HCT116 (cell line): ENCODE measurements around the gene NCOA1. TPM values are rescaled to one million over a fixed set of nuclear protein-coding genes. Genes with fewer than 3 reads are reported as not detected.

ENCODE experiments used
- ATAC-seq: fragments of 200-7000 bp; cut with Tn5 transposase; 2 replicates; pipeline ENCODE4 v1.9.1; 2020; ENCODE audit warnings: mild to moderate bottlenecking, moderate library complexity
- BruUV-seq: library from RNA; stranded (reverse); fragments of 400-500 nt; replicated peaks from 2 replicates; lab custom pipeline; 2021; lab: Mats Ljungman, UMichigan
- CTCF ChIA-PET: fragments of 300-600 bp; sonication (Branson Sonifier 250); formaldehyde crosslinking; loops from one replicate; lab custom pipeline; 2021; ENCODE audit warnings: antibody characterized with exemption; lab: Charles Lee
- POLR2A ChIA-PET: fragments of 300-600, 350-600 bp; sonication (Branson Sonifier 250); formaldehyde crosslinking; loops from one replicate; lab custom pipeline; 2021; ENCODE audit warnings: antibody characterized with exemption; lab: Charles Lee
- RAD21 ChIA-PET, 2 experiments: fragments of 300-600 bp; sonication (Branson Sonifier 250); formaldehyde crosslinking; loops; one replicate each; lab custom pipeline; 2023; ENCODE audit warnings: low total read pairs in 2 of 2; ENCODE audit not compliant: uncharacterized antibody in 2 of 2, unreplicated experiment in 2 of 2, low non-redundant PET in 1 of 2; lab: Charles Lee
- DNase-seq: peaks from one replicate; pipeline ENCODE4 v3.0.0-alpha.2; 2010; ENCODE audit warnings: low read depth, low spot score
- H2AFZ ChIP-seq: fragments of 200-600 bp; shearing (Covaris generic), sonication (generic); 2 replicates; pipeline ENCODE4 v1.6.1; 2017; ENCODE audit warnings: low read depth, mixed run types, mixed read lengths, antibody characterized with exemption, low read length; ENCODE audit not compliant: poor library complexity, severe bottlenecking
- H3K27ac ChIP-seq: 2 replicates; pipeline ENCODE4 v1.5.1; 2012; ENCODE audit warnings: low read depth, low read length
- H3K27me3 ChIP-seq: fragments of 200-600 bp; sonication (generic); 2 replicates; pipeline ENCODE4 v1.6.1; 2016; ENCODE audit warnings: mixed run types, low read length, mixed read lengths; ENCODE audit not compliant: insufficient read depth
- H3K36me3 ChIP-seq, 2 experiments: fragments of 200-500 bp in 1 of 2; fragments of 200-600 bp in 1 of 2; sonication (Bioruptor generic) in 1 of 2; sonication (generic) in 1 of 2; 2 replicates each; pipeline versions ENCODE4 v1.5.1 to v1.6.1; 2014 to 2016; ENCODE audit warnings: low read length in 2 of 2, inconsistent platforms in 1 of 2, mixed read lengths in 1 of 2, mixed run types in 1 of 2; ENCODE audit not compliant: insufficient read depth in 2 of 2, control insufficient read depth in 1 of 2
- H3K4me1 ChIP-seq, 2 experiments: fragments of 200-600 bp in 1 of 2; sonication (generic) in 1 of 2; 2 replicates each; pipeline versions ENCODE4 v1.5.1 to v1.6.1; 2012 to 2017; ENCODE audit warnings: low read length in 2 of 2, inconsistent platforms in 1 of 2, mild to moderate bottlenecking in 1 of 2, mixed read lengths in 1 of 2, mixed run types in 1 of 2, moderate library complexity in 1 of 2; ENCODE audit not compliant: insufficient read depth in 2 of 2, control insufficient read depth in 1 of 2
- H3K4me2 ChIP-seq: fragments of 200-600 bp; sonication (generic); 2 replicates; pipeline ENCODE4 v1.6.1; 2017; ENCODE audit warnings: mixed run types, low read length, mixed read lengths
- H3K4me3 ChIP-seq, 2 experiments: fragments of 200-600 bp in 1 of 2; sonication (generic) in 1 of 2; replicated peaks in 1 of 2; 2 replicates each; pipeline ENCODE4 v1.5.1; 2011 to 2016; ENCODE audit warnings: low read length in 2 of 2, control low read depth in 1 of 2, low read depth in 1 of 2, mild to moderate bottlenecking in 1 of 2, mixed read lengths in 1 of 2, mixed run types in 1 of 2
- H3K79me2 ChIP-seq: fragments of 200-600 bp; sonication (generic); 2 replicates; pipeline ENCODE4 v1.6.1; 2017; ENCODE audit warnings: mild to moderate bottlenecking, mixed run types, low read length, moderate library complexity, mixed read lengths; ENCODE audit not compliant: insufficient read depth
- H3K9ac ChIP-seq: fragments of 200-600 bp; sonication (generic); 2 replicates; pipeline ENCODE4 v1.6.1; 2016; ENCODE audit warnings: low read length, mixed read lengths
- H3K9me2 ChIP-seq: fragments of 200-600 bp; sonication (generic), shearing (Covaris generic); 2 replicates; pipeline ENCODE4 v1.6.1; 2017; ENCODE audit warnings: mixed run types, mild to moderate bottlenecking, moderate library complexity; ENCODE audit not compliant: insufficient read depth
- H3K9me3 ChIP-seq, 2 experiments: fragments of 200-500 bp in 1 of 2; fragments of 200-600 bp in 1 of 2; sonication (Bioruptor generic) in 1 of 2; sonication (generic) in 1 of 2; 2 replicates each; pipeline ENCODE4 v1.6.1; 2014 to 2017; ENCODE audit warnings: low read length in 2 of 2, mixed read lengths in 2 of 2, inconsistent platforms in 1 of 2, low read depth in 1 of 2, mild to moderate bottlenecking in 1 of 2, mixed run types in 1 of 2, moderate library complexity in 1 of 2; ENCODE audit not compliant: control insufficient read depth in 1 of 2, insufficient read depth in 1 of 2
- H4K20me1 ChIP-seq: fragments of 200-600 bp; sonication (generic), shearing (Covaris generic); 2 replicates; pipeline ENCODE4 v1.6.1; 2017; ENCODE audit warnings: mixed run types, mild to moderate bottlenecking, moderate library complexity; ENCODE audit not compliant: insufficient read depth
- CTCF ChIP-seq, 3 experiments: fragments of 200-600 bp in 1 of 3; sonication (generic) in 1 of 3; IDR thresholded peaks in 2 of 3; conservative IDR thresholded peaks in 1 of 3; 2 replicates each; pipeline ENCODE4 v1.5.1; 2012 to 2017; ENCODE audit warnings: low read depth in 2 of 3, low read length in 2 of 3, antibody characterized with exemption in 1 of 3, borderline replicate concordance in 1 of 3, control low read depth in 1 of 3, mild to moderate bottlenecking in 1 of 3, mixed read lengths in 1 of 3, mixed run types in 1 of 3, moderate library complexity in 1 of 3; ENCODE audit not compliant: insufficient read depth in 1 of 3
- ELF1 ChIP-seq: IDR thresholded peaks from 2 replicates; pipeline ENCODE4 v1.6.1; 2012; ENCODE audit warnings: low read depth, borderline replicate concordance
- FOSL1 ChIP-seq: IDR thresholded peaks from 2 replicates; pipeline ENCODE4 v1.6.1; 2012; ENCODE audit warnings: low read depth
- JUND ChIP-seq: IDR thresholded peaks from 2 replicates; pipeline ENCODE4 v1.6.1; 2012
- POLR2AphosphoS5 ChIP-seq: IDR thresholded peaks from 2 replicates; pipeline ENCODE4 v1.6.1; 2011; ENCODE audit warnings: mild to moderate bottlenecking, low read depth, low read length, moderate library complexity
- REST ChIP-seq: IDR thresholded peaks from 2 replicates; pipeline ENCODE4 v1.6.1; 2012; ENCODE audit warnings: low read depth
- SIN3A ChIP-seq: IDR thresholded peaks from 2 replicates; pipeline ENCODE4 v1.6.1; 2012; ENCODE audit warnings: low read depth
- YY1 ChIP-seq: IDR thresholded peaks from 2 replicates; pipeline ENCODE4 v1.6.1; 2011; ENCODE audit warnings: low read length, low read depth, moderate library complexity, mild to moderate bottlenecking; ENCODE audit not compliant: insufficient replicate concordance; ENCODE audit errors: extremely low read depth
- ZBTB33 ChIP-seq: IDR thresholded peaks from 2 replicates; pipeline ENCODE4 v1.6.1; 2011; ENCODE audit warnings: mild to moderate bottlenecking, low read length, moderate library complexity; ENCODE audit not compliant: insufficient replicate concordance; ENCODE audit errors: extremely low read depth
- ZFX ChIP-seq: fragments of 450-650 bp; IDR thresholded peaks from 2 replicates; pipeline ENCODE4 v1.6.1; 2017
- intact Hi-C: fragments of 100-400 bp; cut with micrococcal nuclease; formaldehyde crosslinking; loops from 2 replicates; pipeline ENCODE4 v1.10.0; 2022
- total RNA-seq: library from RNA; stranded (reverse); gene quantifications from one replicate; pipeline ENCODE4 v1.2.1, GENCODE V29; 2021; ENCODE audit not compliant: unreplicated experiment

NCOA1 gene
- total RNA-seq, 1 experiment from 2014 or later: 10.4 TPM

GRCh38 chr2:24659862-24660261, 168.8 kb downstream of the NCOA1 start:
- H3K79me2 ChIP-seq: no peaks in the 10 kb centered on the region
- H3K9me3 ChIP-seq: no peaks in the 10 kb centered on the region
- no peak overlapping the region for H3K27ac ChIP-seq
- intact Hi-C loops: no loop called here
- ATAC-seq (no peak), DNase-seq (no peak)
- POLR2A ChIA-PET: no interaction called here
- H3K4me3 ChIP-seq: no peak overlapping the region
- RAD21 ChIA-PET: no interaction called here
- CTCF ChIA-PET: no interaction called here
- TF ChIP-seq ZFX: no peak
- TF ChIP-seq ELF1: no peak
- no peak for TF ChIP-seq ZBTB33
- TF ChIP-seq POLR2AphosphoS5: no peak
- TF ChIP-seq JUND: no peak
- no peaks in the 10 kb centered on the region for H3K4me1 ChIP-seq
- H2AFZ ChIP-seq: no peak overlapping the region
- H3K27me3 ChIP-seq: no peaks in the 10 kb centered on the region
- H3K9me2 ChIP-seq: no peaks in the 10 kb centered on the region
- H4K20me1 ChIP-seq: no peaks in the 10 kb centered on the region
- H3K9ac ChIP-seq: no peak overlapping the region
- BruUV-seq: no TSS peak
- H3K36me3 ChIP-seq: no peaks in the 10 kb centered on the region
- no peak overlapping the region for H3K4me2 ChIP-seq

- Histone ChIP-seq H3K9me2 (no peaks in the 10 kb centered on the region), H3K4me1 (no peaks in the 10 kb centered on the region), H4K20me1 (no peaks in the 10 kb centered on the region), H3K9me3 (no peaks in the 10 kb centered on the region), H3K79me2 (no peaks in the 10 kb centered on the region), H2AFZ (no peak overlapping the region), H3K4me2 (no peak overlapping the region), H3K27me3 (no peaks in the 10 kb centered on the region), H3K4me3 (no peak overlapping the region), H3K36me3 (no peaks in the 10 kb centered on the region), H3K27ac (no peak overlapping the region), H3K9ac (no peak overlapping the region)
- ChIA-PET CTCF (no interaction called here), RAD21 (no interaction called here), POLR2A (no interaction called here)
- no TSS peak for BruUV-seq
- intact Hi-C loops: no loop called here
- DNase-seq (no peak), ATAC-seq (no peak)
- TF ChIP-seq REST (no peak), YY1 (no peak), CTCF (IDR thresholded peaks at IDR 0.05 in 2 of 3, conservative IDR thresholded peaks at IDR 0.05 in 1 of 3; ENCODE audit: borderline replicate concordance in 1 of 3, insufficient read depth in 1 of 3, low read depth in 2 of 3, low read length in 2 of 3) (no peak), SIN3A (no peak), FOSL1 (no peak)
Measured at GRCh38 chr2:24667542-24667941, 176.5 kb downstream of the NCOA1 start.
